Activated naive CD4-positive, alpha-beta T cell treated with anti-CD3 and anti-CD28 coated beads, Interleukin-2, amount 50 U/mL, for 24 hours (primary cell): ENCODE data around the gene ATP12A.

ENCODE experiments used
- H3K27ac Mint-ChIP-seq: one replicate; pipeline ENCODE4 v1.8.0; 2021; ENCODE audit warnings: mild to moderate bottlenecking, mixed read lengths
- H3K27me3 Mint-ChIP-seq: one replicate; pipeline ENCODE4 v1.8.0; 2021; ENCODE audit warnings: mixed read lengths
- H3K36me3 Mint-ChIP-seq: one replicate; pipeline ENCODE4 v1.8.0; 2021; ENCODE audit warnings: mixed read lengths
- H3K4me1 Mint-ChIP-seq: one replicate; pipeline ENCODE4 v1.8.0; 2021; ENCODE audit warnings: mixed read lengths
- H3K4me3 Mint-ChIP-seq: one replicate; pipeline ENCODE4 v1.8.0; 2021; ENCODE audit warnings: mild to moderate bottlenecking, mixed read lengths
- H3K9me3 Mint-ChIP-seq: one replicate; pipeline ENCODE4 v1.8.0; 2021; ENCODE audit warnings: mixed read lengths

Gene ATP12A

GRCh38 chr13:24654741-24655140 is 25.5 kb upstream of the ATP12A start:
- H3K27me3 Mint-ChIP-seq = peaks cover 6% of the 10 kb centered on the region
- H3K4me3 Mint-ChIP-seq = no peak overlapping the region
- H3K4me1 Mint-ChIP-seq = no peaks in the 10 kb centered on the region
- no peaks in the 10 kb centered on the region for H3K9me3 Mint-ChIP-seq
- H3K36me3 Mint-ChIP-seq = no peaks in the 10 kb centered on the region
- no peak overlapping the region for H3K27ac Mint-ChIP-seq

GRCh38 chr13:24659239-24659638 is 21.0 kb upstream of the ATP12A start:
- Mint-ChIP-seq H3K36me3 (no peaks in the 10 kb centered on the region), H3K4me3 (no peak overlapping the region), H3K27me3 (peaks cover 9% of the 10 kb centered on the region), H3K27ac (no peak overlapping the region), H3K9me3 (no peaks in the 10 kb centered on the region), H3K4me1 (no peaks in the 10 kb centered on the region)

GRCh38 chr13:24660023-24660741 is 20.0 kb upstream of the ATP12A start:
- Mint-ChIP-seq H3K36me3 (no peaks in the 10 kb centered on the region), H3K9me3 (no peaks in the 10 kb centered on the region), H3K4me3 (no peak overlapping the region), H3K4me1 (no peaks in the 10 kb centered on the region), H3K27me3 (peaks cover 9% of the 10 kb centered on the region), H3K27ac (no peak overlapping the region)

GRCh38 chr13:24661713-24662112 is 18.5 kb upstream of the ATP12A start:
- H3K4me3 Mint-ChIP-seq = no peak overlapping the region
- no peaks in the 10 kb centered on the region for H3K4me1 Mint-ChIP-seq
- H3K36me3 Mint-ChIP-seq = no peaks in the 10 kb centered on the region
- peaks cover 6% of the 10 kb centered on the region for H3K27me3 Mint-ChIP-seq
- H3K9me3 Mint-ChIP-seq = no peaks in the 10 kb centered on the region
- peak overlapping the region; percentile 25 for H3K27ac Mint-ChIP-seq

DNA sequence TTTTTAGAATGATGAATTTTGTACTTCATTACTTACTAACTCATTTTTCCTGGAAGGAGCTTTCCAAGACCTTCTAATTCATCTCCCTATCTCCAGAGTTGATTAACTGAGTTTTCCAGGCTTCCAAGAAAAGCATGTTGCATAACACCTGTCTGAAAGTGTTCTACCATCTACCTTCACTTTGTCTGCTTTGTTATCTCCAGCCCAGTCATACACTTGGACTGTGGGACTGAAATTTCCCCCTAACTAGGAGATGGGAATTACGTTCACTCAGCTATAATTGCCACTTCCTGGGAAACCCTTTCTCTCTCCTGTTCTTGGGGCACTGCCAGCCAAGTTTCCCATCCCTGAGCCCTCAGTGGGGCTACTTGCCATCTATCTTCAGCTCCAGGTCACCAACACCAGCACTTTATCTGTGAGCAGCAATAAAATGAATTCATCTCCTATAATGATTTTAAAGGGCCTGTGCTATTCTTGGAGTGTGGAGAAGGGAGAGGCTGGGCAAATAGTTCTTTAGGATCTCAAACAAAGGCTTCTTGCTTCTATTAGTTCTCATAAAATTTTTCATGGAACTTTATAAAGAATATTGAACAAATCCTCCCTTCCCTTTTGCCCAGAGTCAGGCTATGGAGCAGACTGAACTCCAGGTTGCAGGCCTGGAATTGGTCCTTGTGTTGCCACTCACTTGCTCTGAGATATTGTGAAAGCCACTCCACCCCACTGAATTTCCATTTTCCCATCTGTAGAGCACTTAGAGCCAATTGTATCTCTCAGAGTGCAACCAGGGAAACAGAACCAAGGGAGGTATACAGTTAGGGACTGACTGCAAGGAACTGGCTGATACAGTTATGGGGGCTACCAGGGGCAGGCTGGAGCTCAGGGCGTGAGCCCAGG is 17.8 kb upstream of the ATP12A start:
- Mint-ChIP-seq H3K4me3 (no peak overlapping the region), H3K27ac (no peak overlapping the region), H3K4me1 (no peaks in the 10 kb centered on the region), H3K9me3 (no peaks in the 10 kb centered on the region), H3K27me3 (peaks cover 8% of the 10 kb centered on the region), H3K36me3 (no peaks in the 10 kb centered on the region)

DNA sequence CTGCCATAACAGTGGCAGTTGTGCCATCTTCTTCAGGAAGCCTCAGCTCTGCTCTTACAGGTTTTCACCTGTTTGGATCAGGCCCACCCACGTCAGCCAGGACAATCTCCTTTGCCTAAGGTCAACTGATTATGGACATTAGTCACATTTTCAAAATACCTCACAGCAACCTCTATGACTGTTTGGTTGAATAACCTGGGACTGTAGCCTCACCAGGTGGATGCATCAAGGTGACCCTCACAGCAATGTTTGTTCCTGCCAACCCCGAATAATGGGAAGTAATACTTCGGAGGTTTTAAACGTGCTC is 17.2 kb upstream of the ATP12A start:
- H3K27ac Mint-ChIP-seq = no peak overlapping the region
- peaks cover 12% of the 10 kb centered on the region for H3K27me3 Mint-ChIP-seq
- H3K4me1 Mint-ChIP-seq = no peaks in the 10 kb centered on the region
- H3K4me3 Mint-ChIP-seq = no peak overlapping the region
- no peaks in the 10 kb centered on the region for H3K36me3 Mint-ChIP-seq
- no peaks in the 10 kb centered on the region for H3K9me3 Mint-ChIP-seq

GRCh38 chr13:24663586-24663985 is 16.6 kb upstream of the ATP12A start:
- peaks cover 12% of the 10 kb centered on the region for H3K27me3 Mint-ChIP-seq
- no peaks in the 10 kb centered on the region for H3K9me3 Mint-ChIP-seq
- no peak overlapping the region for H3K4me3 Mint-ChIP-seq
- no peaks in the 10 kb centered on the region for H3K36me3 Mint-ChIP-seq
- no peak overlapping the region for H3K27ac Mint-ChIP-seq
- H3K4me1 Mint-ChIP-seq = no peaks in the 10 kb centered on the region

DNA sequence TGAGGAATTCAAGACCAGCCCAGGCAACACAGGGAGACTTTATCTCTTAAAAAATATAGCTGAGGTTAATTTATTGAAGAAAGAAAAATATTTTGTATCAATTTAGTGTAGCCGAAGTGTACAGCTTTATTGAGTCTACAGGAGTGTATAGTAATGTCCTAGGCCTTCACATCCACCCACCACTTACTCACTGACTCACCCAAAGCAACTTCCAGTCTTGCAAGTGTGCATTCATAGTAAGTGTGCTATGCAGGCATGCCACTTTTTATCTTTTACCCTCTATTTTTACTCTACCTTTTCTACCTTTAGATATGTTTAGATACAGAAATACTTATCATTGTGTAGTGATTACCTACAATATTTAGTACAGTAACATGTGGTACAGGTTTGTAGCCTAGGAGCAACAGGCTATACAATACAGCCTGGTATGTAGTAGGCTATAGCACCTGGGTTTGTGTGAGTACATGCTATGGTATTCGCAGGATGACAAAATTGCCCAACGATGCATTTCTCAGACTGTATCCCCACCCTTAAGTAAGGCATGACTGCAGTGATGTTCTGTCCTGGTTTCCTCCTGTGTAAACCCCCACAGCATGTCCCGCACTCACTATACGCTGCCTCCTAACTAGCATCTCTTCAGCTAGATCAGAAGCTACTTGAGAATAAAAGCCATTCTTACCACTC is 15.3 kb upstream of the ATP12A start:
- no peak overlapping the region for H3K4me3 Mint-ChIP-seq
- no peaks in the 10 kb centered on the region for H3K4me1 Mint-ChIP-seq

GRCh38 chr13:24668511-24668910 is 11.7 kb upstream of the ATP12A start:
- H3K36me3 Mint-ChIP-seq = no peaks in the 10 kb centered on the region
- H3K4me3 Mint-ChIP-seq = no peak overlapping the region
- no peak overlapping the region for H3K27ac Mint-ChIP-seq
- H3K9me3 Mint-ChIP-seq = no peaks in the 10 kb centered on the region
- H3K27me3 Mint-ChIP-seq = peaks cover 8% of the 10 kb centered on the region
- peaks cover 7% of the 10 kb centered on the region for H3K4me1 Mint-ChIP-seq

More for the DNA sequence above, 15.3 kb upstream of the ATP12A start:
- H3K36me3 Mint-ChIP-seq = no peaks in the 10 kb centered on the region
- peaks cover 12% of the 10 kb centered on the region for H3K27me3 Mint-ChIP-seq
- H3K9me3 Mint-ChIP-seq = no peaks in the 10 kb centered on the region
- H3K27ac Mint-ChIP-seq = no peak overlapping the region

DNA sequence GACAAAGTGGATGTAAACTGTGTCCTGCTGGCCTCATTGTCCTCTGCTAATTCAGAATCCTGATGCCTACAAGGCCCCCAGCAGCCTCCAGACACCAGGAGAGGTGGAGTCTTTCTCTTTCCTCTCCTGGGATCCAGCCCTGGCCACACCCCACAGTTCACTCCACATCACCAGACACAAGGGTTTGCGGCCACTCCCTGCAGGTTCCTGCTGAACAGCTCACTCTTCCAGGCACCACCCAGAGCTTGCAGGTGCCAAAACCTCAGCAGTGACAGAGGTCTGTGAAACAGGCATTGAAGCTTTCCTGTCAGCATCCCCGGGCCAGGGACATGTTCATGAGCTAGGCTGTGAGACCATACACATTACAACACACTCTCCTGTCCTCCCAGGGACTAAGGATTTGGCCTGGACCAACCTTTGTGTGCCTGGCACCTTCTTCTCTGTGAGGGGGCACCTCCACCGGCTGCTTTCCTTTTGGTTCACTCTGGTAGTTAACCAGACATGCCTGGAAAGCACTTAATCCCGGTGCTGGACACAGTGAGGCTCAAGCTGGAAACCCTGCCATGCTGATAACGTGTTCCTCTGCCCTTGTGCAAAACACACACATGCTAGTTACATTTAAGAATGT is 11.1 kb upstream of the ATP12A start:
- H3K9me3 Mint-ChIP-seq = no peaks in the 10 kb centered on the region
- peaks cover 8% of the 10 kb centered on the region for H3K27me3 Mint-ChIP-seq
- H3K4me3 Mint-ChIP-seq = no peak overlapping the region
- H3K4me1 Mint-ChIP-seq = peaks cover 7% of the 10 kb centered on the region
- no peak overlapping the region for H3K27ac Mint-ChIP-seq
- H3K36me3 Mint-ChIP-seq = no peaks in the 10 kb centered on the region

DNA sequence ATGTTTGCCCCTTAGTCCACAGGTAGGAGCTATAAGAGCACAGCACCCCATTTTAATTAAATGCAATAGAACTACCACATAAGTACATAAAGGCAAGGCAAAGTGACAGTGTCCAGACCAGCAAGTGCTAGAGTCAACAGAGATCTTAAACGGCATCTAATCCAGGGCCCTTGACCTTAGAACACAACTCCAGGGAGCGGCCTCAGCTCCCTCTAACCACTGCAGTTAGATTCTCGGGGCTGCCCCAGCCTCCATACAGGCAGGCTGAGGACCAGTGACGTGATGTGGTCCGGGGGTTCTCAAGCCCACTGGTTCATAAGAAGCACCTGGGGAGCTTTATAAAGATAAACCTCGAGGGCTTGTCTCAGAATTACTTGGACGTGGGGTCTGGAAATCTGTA is 10.0 kb upstream of the ATP12A start:
- Mint-ChIP-seq H3K9me3 (no peaks in the 10 kb centered on the region), H3K36me3 (no peaks in the 10 kb centered on the region), H3K27me3 (peaks cover 10% of the 10 kb centered on the region), H3K27ac (no peak overlapping the region), H3K4me3 (no peak overlapping the region), H3K4me1 (peaks cover 7% of the 10 kb centered on the region)

GRCh38 chr13:24670961-24671381 is 9.2 kb upstream of the ATP12A start:
- H3K4me3 Mint-ChIP-seq = no peak overlapping the region
- H3K36me3 Mint-ChIP-seq = no peaks in the 10 kb centered on the region
- no peaks in the 10 kb centered on the region for H3K9me3 Mint-ChIP-seq
- peaks cover 7% of the 10 kb centered on the region for H3K27me3 Mint-ChIP-seq
- H3K4me1 Mint-ChIP-seq = peaks cover 7% of the 10 kb centered on the region
- no peak overlapping the region for H3K27ac Mint-ChIP-seq

DNA sequence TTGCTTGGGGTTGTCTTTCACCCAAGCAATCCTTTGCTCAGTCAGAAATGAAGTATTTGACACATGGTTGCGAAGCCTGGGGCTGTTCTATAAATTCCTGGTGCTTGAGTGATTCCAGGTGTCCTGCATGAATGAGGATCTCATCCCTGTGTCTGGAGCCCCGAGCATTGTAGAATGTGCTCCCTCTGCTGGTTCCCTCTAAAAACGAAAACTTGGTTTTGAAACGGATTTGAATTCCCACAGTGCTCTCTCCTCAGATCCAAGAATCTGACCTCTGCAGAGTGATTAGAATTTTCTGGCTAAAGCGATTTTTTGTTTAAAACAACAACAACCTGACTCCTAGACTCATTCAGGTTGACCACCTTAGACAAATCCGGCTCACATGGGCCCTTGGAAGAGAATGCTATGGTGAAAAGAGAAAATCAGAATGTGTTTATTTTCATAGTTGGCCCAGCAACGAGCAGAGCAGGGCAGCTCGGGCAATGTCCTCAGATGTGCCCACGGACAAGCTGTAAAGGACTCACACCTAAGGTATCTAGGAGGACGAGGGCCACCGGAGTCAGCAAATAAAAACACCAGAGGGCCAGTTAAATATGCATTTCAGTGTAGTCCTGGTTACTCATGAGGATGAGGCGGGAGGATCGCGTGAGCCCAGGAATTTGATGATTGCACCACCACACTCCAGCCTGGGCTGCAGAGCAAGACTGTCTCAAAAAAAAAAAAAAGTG is 8.7 kb upstream of the ATP12A start:
- Mint-ChIP-seq H3K4me3 (no peak overlapping the region), H3K27me3 (peaks cover 7% of the 10 kb centered on the region), H3K27ac (no peak overlapping the region), H3K36me3 (no peaks in the 10 kb centered on the region), H3K4me1 (peaks cover 7% of the 10 kb centered on the region), H3K9me3 (no peaks in the 10 kb centered on the region)

- Mint-ChIP-seq H3K9me3 (no peaks in the 10 kb centered on the region), H3K4me3 (no peak overlapping the region), H3K4me1 (peaks cover 7% of the 10 kb centered on the region), H3K27ac (no peak overlapping the region), H3K27me3 (peaks cover 8% of the 10 kb centered on the region), H3K36me3 (no peaks in the 10 kb centered on the region)
Measured at GRCh38 chr13:24672141-24673132, 7.8 kb upstream of the ATP12A start.
